Measurements from ENCODE around the gene RAPGEF6. TPM values are rescaled to one million over a fixed set of nuclear protein-coding genes. Genes with fewer than 3 reads are reported as not detected.

The RAPGEF6 gene
- total RNA-seq, 1 experiment from 2014 or later = 25.0 TPM

- CTCF ChIA-PET = no interaction called here
- POLR2A ChIA-PET = no interaction called here
- in situ Hi-C loops (cut with HindIII; ENCODE audit: low pct_unique_long_range_greater_than_20kb, low sequenced_read_pairs) (no loop called here), intact Hi-C loops (cut with micrococcal nuclease; ENCODE audit: unreplicated experiment) (no loop called here)
- no peaks in the 10 kb centered on the region for H3K9me3 ChIP-seq (ENCODE audit: control insufficient read depth, insufficient read depth, low read depth, low read length)
- no peak for TF ChIP-seq REST (IDR thresholded peaks at IDR 0.05; ENCODE audit: insufficient read depth in 1 of 2, low read depth in 2 of 2, low read length in 1 of 2)
- no peak for TF ChIP-seq TCF7L2 (IDR thresholded peaks at IDR 0.05; ENCODE audit: low read depth, low read length)
- no peak for TF ChIP-seq POLR2AphosphoS5 (IDR thresholded peaks at IDR 0.05; ENCODE audit: low read depth, low read length)
- TF ChIP-seq SIN3A (IDR thresholded peaks at IDR 0.05; ENCODE audit: borderline replicate concordance, insufficient read depth, low read depth, low read length) = no peak
- no peak for TF ChIP-seq CTCF (IDR thresholded peaks at IDR 0.05)
- DNase-seq (ENCODE audit: low read depth, low spot score) (no peak), ATAC-seq (no peak)
- peaks cover 5% of the 10 kb centered on the region for H3K36me3 ChIP-seq (ENCODE audit: control insufficient read depth, insufficient read depth, low read length)
- BruUV-seq (replicated peaks) = no TSS peak
- no peak overlapping the region for H3K27ac ChIP-seq (ENCODE audit: low read length)
- no peaks in the 10 kb centered on the region for H3K4me1 ChIP-seq (ENCODE audit: control insufficient read depth, insufficient read depth, low read length)
- no peak overlapping the region for H3K4me3 ChIP-seq (ENCODE audit: low read depth in 2 of 2, low read length in 2 of 2)
- H3K27me3 ChIP-seq (ENCODE audit: control insufficient read depth, insufficient read depth, low read length) = no peaks in the 10 kb centered on the region
Measured at GRCh38 chr5:131513780-131514179, 121.2 kb downstream of the RAPGEF6 start.

DNA sequence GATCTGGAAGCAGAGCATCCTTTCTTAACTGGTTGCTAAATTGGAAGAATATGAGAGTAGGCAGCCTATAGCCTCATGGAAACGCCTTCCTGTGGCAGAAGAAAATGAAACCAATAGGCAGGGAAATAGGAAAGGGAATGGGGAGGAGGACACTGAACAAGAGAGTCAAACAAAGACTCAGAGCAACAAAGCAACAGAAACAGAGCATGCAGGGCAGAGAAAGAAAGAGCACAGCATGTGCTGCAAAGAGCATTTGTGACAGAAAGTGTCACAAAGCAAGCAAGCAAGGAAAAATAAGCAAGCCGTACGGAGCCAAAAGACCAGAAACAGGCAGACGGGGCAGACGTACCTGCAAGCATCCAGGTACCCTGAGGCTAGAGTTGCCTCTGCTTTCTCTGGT, 123.1 kb downstream of the RAPGEF6 start:
- H3K4me3 ChIP-seq (ENCODE audit: low read depth in 2 of 2, low read length in 2 of 2) = no peak overlapping the region
- CTCF ChIA-PET = no interaction called here

More for the DNA sequence above, 123.1 kb downstream of the RAPGEF6 start:
- no peaks in the 10 kb centered on the region for H3K27me3 ChIP-seq (ENCODE audit: control insufficient read depth, insufficient read depth, low read length)
- ATAC-seq (no peak), DNase-seq (ENCODE audit: low read depth, low spot score) (no peak)
- no peak overlapping the region for H3K27ac ChIP-seq (ENCODE audit: low read length)
- H3K9me3 ChIP-seq (ENCODE audit: control insufficient read depth, insufficient read depth, low read depth, low read length) = no peaks in the 10 kb centered on the region
- in situ Hi-C loops (cut with HindIII; ENCODE audit: low pct_unique_long_range_greater_than_20kb, low sequenced_read_pairs) = no loop called here
- POLR2A ChIA-PET = no interaction called here
- intact Hi-C loops (cut with micrococcal nuclease; ENCODE audit: unreplicated experiment) = no loop called here
- peaks cover 9% of the 10 kb centered on the region for H3K36me3 ChIP-seq (ENCODE audit: control insufficient read depth, insufficient read depth, low read length)
- H3K4me1 ChIP-seq (ENCODE audit: control insufficient read depth, insufficient read depth, low read length) = no peaks in the 10 kb centered on the region
- no peak for TF ChIP-seq POLR2AphosphoS5 (IDR thresholded peaks at IDR 0.05; ENCODE audit: low read depth, low read length)
- no peak for TF ChIP-seq CTCF (IDR thresholded peaks at IDR 0.05)
- no TSS peak for BruUV-seq (replicated peaks)
